Superior temporal gyrus (tissue), 1 donor: ENCODE measurements around the gene MYO7A.

Source experiments
- DNase-seq: peaks from one replicate; pipeline ENCODE4 v3.0.0-alpha.2; 2016; ENCODE audit errors: extremely low spot score

The MYO7A gene

DNA sequence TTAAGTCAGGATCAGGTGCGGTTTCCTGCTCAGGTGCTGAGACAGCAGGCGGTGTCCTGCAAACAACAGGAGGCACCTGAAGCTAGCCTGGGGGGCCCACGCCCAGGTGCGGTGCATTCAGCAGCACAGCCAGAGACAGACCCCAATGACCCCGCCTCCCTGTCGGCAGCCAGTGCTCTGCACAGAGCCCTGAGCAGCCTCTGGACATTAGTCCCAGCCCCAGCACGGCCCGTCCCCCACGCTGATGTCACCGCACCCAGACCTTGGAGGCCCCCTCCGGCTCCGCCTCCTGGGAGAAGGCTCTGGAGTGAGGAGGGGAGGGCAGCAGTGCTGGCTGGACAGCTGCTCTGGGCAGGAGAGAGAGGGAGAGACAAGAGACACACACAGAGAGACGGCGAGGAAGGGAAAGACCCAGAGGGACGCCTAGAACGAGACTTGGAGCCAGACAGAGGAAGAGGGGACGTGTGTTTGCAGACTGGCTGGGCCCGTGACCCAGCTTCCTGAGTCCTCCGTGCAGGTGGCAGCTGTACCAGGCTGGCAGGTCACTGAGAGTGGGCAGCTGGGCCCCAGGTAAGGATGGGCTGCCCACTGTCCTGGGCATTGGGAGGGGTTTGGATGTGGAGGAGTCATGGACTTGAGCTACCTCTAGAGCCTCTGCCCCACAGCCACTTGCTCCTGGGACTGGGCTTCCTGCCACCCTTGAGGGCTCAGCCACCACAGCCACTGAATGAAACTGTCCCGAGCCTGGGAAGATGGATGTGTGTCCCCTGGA is at the start of gene MYO7A:
Gene MYO7A (plus strand): TSS at position 327 of the 772 bp plus-strand sequence. CDS start 2,389 bp downstream, outside the sequence.
- DNase-seq = no peak

DNA sequence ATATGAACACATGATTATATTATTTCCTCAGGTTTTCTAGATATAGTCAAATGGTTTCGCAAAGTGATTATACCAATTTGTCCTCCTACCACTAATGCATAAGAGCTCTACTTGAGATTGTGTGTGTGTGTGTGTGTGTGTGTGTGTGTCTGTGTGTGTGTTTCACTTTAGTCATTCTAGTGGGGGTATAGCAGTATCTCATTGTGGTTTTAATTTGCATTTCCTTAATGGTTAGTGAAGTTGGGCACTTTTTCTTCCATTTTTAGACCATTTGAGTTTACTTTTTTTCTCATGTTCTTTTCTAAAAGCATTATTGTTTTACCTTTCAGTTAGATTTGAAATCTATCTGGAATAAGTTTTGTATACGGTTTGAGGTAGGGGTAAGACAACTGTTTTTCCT is 48.4 kb upstream of the MYO7A start:
- DNase-seq = no peak

DNA sequence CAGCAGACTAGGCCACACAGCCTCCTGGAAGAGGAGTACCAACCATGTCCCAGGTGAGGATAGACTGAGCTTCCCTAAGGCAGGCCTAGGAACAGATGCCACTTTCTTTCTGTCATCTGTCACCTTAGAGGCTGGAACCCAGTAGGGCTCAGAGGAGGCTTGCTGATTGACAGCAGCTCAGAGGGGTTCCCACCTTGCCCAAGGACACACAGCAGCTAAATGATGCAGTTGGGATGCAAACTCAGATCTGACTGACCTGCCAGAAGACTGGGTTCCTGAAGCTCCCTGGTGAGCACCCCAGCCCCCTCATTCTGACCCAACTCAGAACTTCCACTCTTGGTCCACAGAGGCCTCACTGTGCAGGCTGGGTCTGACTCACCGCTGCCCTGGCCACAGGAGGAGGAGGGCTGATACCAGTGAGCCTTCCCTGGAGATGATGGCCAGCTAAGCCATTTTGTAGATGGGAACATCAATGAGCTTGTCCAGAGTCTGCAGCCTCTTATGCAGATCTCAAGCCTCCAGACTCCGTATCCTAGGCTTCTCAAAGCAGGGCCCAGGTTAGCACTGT is 47.3 kb upstream of the MYO7A start:
- DNase-seq = no peak

DNA sequence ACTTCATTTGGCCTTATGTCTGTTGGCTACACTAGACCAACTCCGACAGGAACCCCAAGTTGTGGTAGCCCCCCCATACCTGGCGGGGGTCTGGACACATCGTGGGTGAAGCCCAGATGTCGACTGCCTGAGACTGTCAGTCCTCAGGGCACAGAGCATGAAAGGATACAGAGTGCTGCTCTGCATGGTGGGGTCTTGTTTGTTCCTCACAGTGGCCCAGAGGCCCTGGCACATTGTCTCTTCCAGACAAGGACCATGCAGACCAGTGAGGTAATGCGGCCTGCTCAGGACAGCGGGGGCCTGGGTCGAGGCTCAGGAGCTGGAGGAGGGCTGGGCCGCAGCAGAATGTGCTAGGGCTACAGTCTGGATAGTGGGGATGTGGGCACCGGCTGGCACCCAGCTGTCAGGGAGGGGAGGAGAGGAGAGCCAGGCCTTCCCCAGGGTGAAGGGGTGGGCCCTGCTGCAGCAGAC is 46.6 kb upstream of the MYO7A start:
- no peak for DNase-seq

- DNase-seq = no peak
These were observed 45.8 kb upstream of the MYO7A start for GRCh38 chr11:77081976-77082836.

GRCh38 chr11:77082838-77083565 is 45.0 kb upstream of the MYO7A start:
- no peak for DNase-seq

GRCh38 chr11:77083566-77084245 is 44.3 kb upstream of the MYO7A start:
- DNase-seq = no peak

DNA sequence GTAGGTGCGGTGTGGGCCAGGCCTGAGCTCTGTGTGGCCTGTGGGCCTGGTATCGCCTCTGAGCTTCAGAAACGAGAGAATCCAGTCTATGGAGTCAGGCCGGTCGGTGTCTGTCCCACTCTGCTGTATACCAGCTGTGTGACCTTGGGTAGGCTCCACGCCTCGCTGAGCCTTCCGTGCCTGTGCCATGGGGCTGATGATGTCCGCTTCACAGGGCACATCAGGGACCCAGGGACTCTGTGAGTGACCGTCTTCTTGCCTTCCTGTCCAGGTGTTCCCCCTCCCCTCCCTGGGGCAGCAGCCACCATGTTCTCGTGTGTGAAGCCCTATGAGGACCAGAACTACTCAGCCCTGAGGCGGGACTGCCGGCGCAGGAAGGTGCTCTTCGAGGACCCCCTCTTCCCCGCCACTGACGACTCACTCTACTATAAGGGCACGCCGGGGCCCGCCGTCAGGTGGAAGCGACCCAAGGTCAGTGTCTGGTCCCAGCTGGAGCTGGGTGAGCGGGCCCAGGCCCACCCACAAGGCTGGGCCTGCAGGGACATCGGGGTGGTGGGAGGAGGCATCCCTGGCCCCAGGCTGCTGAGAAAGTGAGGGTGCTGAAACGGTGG is 43.4 kb upstream of the MYO7A start:
- no peak for DNase-seq

- DNase-seq = no peak
These were observed 42.4 kb upstream of the MYO7A start for GRCh38 chr11:77085652-77086051.

- no peak for DNase-seq
These were observed 41.2 kb upstream of the MYO7A start for GRCh38 chr11:77086521-77087472.

DNA sequence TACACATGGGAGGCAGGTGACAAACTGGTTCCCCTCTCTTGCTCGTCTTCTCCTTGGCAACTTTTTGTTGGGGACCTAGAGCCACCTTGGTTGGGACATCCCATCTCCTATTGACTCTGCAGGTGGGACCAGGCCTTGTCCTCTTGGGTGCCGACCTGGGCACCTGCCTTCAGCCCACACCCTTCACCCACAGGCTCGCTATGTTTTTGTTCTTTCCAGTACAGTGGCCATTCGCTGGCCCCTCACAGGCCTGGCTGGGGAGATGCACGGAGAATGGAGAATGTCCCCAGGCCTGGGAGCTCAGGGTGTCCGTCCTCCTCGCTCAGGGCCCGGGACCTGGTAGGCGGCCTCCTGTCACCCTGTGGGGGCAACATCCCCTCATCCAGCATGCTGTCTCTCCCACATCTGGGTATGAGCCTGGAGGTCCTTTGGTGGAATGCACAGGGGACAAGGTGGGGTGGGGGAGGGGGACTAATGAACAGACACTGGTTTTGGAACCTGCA is 40.3 kb upstream of the MYO7A start:
- no peak for DNase-seq

- DNase-seq = no peak
These were observed 39.6 kb upstream of the MYO7A start for GRCh38 chr11:77088236-77089003.

GRCh38 chr11:77089004-77089545 is 39.0 kb upstream of the MYO7A start:
- no peak for DNase-seq

- DNase-seq = no peak
These were observed 38.0 kb upstream of the MYO7A start for GRCh38 chr11:77090046-77090372.

DNA sequence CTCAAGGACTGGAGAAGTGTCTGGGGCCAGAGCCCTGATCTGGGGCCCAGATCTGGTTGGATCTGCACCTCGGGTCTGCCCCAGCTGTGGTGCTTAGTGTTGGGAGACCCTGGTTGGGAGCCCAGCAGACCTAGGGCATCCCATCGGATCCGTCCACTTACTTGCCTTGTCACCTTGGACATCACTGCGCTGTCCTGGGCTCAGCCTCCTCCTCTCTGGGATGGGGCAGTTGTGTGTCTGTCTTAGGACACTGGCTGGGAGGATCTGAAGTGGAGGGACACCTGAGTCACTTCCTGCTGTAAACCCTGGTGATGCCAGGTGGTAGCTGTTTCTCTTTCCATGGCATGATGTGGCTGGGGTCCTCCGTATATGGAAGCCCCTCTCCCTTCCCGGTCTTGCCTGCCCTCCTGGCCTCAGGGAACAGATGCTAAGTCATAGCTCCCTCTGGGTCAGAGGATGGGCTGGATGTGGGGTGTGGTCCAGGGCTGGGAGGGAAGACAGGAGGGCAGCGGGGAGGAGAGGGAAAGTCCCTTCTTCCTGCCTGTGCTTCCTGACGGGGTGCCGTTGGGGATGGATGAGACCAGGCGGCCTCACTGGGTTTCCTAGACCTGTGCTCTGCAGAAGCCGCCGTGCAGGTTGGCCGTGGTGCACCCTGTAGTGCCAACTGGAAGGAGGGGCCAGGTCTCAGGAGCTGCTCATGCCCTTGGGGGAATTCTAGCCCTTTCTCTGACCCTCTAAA is 37.5 kb upstream of the MYO7A start:
- DNase-seq = no peak

- peak; percentile 82 for DNase-seq
These were observed 36.7 kb upstream of the MYO7A start for GRCh38 chr11:77091146-77091940.

DNA sequence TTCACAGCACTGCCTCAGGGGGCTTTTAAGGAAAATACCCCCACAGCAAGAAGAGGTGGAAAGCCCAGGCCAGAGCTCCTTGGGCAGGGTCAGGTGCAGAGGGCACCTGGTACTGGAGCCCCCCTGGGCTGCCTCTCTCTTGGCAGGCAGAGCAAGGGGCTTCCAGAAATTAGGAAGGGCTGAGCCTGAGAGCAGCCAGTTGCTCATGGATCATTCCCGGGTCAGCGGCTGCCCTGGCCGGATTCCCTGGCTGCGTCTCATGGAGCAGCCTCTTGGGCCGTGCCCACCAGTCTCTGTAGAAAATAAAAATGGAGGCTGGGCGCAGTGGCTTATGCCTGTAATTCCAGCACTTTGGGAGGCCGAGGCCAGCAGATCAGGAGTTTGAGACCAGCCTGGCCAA is 35.7 kb upstream of the MYO7A start:
- DNase-seq = no peak
